Activated CD4-positive, alpha-beta T cell treated with anti-CD3 and anti-CD28 coated beads, Interleukin-2, Interleukin-4, amounts not matched to agents 100 ng/mL and 50 ng/mL, durations not matched to agents 16 hours and 8 hours (primary cell): ENCODE results near the gene TLE4.
"Not testable (repeated sequence)": the region's sequence is repeated elsewhere in the genome, so short reads cannot be mapped to it uniquely, and the experiment has no call there.

Experiments used
- DNase-seq: peaks from one replicate; pipeline ENCODE4 v3.0.0-alpha.2; 2020; ENCODE audit warnings: low spot score

The TLE4 gene

GRCh38 chr9:79571309-79572031 lies at the start of gene TLE4:
Gene TLE4, plus strand, starts transcription at chr9:79571965. Its CDS starts 826 bp downstream, at chr9:79572791.
- peak; percentile 100 for DNase-seq

- DNase-seq, result no peak
Observed at GRCh38 chr9:79522793-79523192, 49.0 kb upstream of the TLE4 start.

GRCh38 chr9:79524266-79524665 lies 47.5 kb upstream of the TLE4 start:
- no peak for DNase-seq

- no peak for DNase-seq
Observed at GRCh38 chr9:79526149-79526672, 45.6 kb upstream of the TLE4 start.

- DNase-seq, result no peak
Observed at GRCh38 chr9:79535534-79535933, 36.2 kb upstream of the TLE4 start.

- no peak for DNase-seq
Observed at GRCh38 chr9:79537838-79538237, 33.9 kb upstream of the TLE4 start.

- no peak for DNase-seq
Observed at GRCh38 chr9:79542735-79543620, 28.8 kb upstream of the TLE4 start.

- not testable (repeated sequence) for DNase-seq
Observed at GRCh38 chr9:79544375-79544774, 27.4 kb upstream of the TLE4 start.

GRCh38 chr9:79551586-79551985 lies 20.2 kb upstream of the TLE4 start:
- no peak for DNase-seq

- DNase-seq, result no peak
Observed at GRCh38 chr9:79551994-79552393, 19.8 kb upstream of the TLE4 start.

- no peak for DNase-seq
Observed at GRCh38 chr9:79555474-79556089, 16.2 kb upstream of the TLE4 start.

GRCh38 chr9:79559495-79560181 lies 12.1 kb upstream of the TLE4 start:
- no peak for DNase-seq

- no peak for DNase-seq
Observed at GRCh38 chr9:79562749-79563386, 8.9 kb upstream of the TLE4 start.

- no peak for DNase-seq
Observed at GRCh38 chr9:79564105-79564504, 7.7 kb upstream of the TLE4 start.

GRCh38 chr9:79565245-79565644 lies 6.5 kb upstream of the TLE4 start:
- peak; percentile 25 for DNase-seq

- no peak for DNase-seq
Observed at GRCh38 chr9:79567671-79568098, 4.1 kb upstream of the TLE4 start.

GRCh38 chr9:79568337-79569101 lies 3.2 kb upstream of the TLE4 start:
- no peak for DNase-seq

- DNase-seq, result no peak
Observed at GRCh38 chr9:79569814-79570447, 1.8 kb upstream of the TLE4 start.

GRCh38 chr9:79570448-79571308 lies 1.1 kb upstream of the TLE4 start:
- DNase-seq, result peak; percentile 41
